Activated T-helper 1 cell treated with anti-CD3 and anti-CD28 coated beads, Interleukin-12 subunit alpha, Interleukin-12 subunit beta, Interleukin-2, Interleukin-4 antibody, amounts not matched to agents 30 ng/mL and 10 ng/mL and 1 ng/mL, durations not matched to agents 14 hours and 24 hours and 36 hours (primary cell): ENCODE results near the gene NRXN3. TPM values are rescaled to one million over a fixed set of nuclear protein-coding genes. Genes with fewer than 3 reads are reported as not detected.

ENCODE experiments used
- DNase-seq: peaks from one replicate; pipeline ENCODE4 v3.0.0; 2021; ENCODE audit warnings: low spot score
- H3K27ac Mint-ChIP-seq: one replicate; pipeline ENCODE4 v1.8.0; 2021; ENCODE audit warnings: mild to moderate bottlenecking, mixed read lengths
- H3K27me3 Mint-ChIP-seq: one replicate; pipeline ENCODE4 v1.8.0; 2022; ENCODE audit warnings: mild to moderate bottlenecking, moderate library complexity, mixed read lengths; ENCODE audit not compliant: insufficient read depth
- H3K36me3 Mint-ChIP-seq: one replicate; pipeline ENCODE4 v1.8.0; 2021; ENCODE audit warnings: low read depth, mixed read lengths
- H3K4me1 Mint-ChIP-seq: one replicate; pipeline ENCODE4 v1.8.0; 2021; ENCODE audit warnings: low read depth, mixed read lengths
- H3K4me3 Mint-ChIP-seq: one replicate; pipeline ENCODE4 v1.8.0; 2021; ENCODE audit warnings: mild to moderate bottlenecking, moderate library complexity, mixed read lengths
- H3K9me3 Mint-ChIP-seq: one replicate; pipeline ENCODE4 v1.8.0; 2021; ENCODE audit warnings: mixed read lengths
- intact Hi-C: fragments of 100-400 bp; cut with micrococcal nuclease; formaldehyde crosslinking; loops from one replicate; pipeline ENCODE4 v1.15.1; 2024
- total RNA-seq: library from RNA; stranded (reverse); gene quantifications from 2 replicates; pipeline ENCODE4 v1.2.3, GENCODE V29; 2022

Gene NRXN3
- total RNA-seq, 1 donor from 2014 or later = not detected

DNA sequence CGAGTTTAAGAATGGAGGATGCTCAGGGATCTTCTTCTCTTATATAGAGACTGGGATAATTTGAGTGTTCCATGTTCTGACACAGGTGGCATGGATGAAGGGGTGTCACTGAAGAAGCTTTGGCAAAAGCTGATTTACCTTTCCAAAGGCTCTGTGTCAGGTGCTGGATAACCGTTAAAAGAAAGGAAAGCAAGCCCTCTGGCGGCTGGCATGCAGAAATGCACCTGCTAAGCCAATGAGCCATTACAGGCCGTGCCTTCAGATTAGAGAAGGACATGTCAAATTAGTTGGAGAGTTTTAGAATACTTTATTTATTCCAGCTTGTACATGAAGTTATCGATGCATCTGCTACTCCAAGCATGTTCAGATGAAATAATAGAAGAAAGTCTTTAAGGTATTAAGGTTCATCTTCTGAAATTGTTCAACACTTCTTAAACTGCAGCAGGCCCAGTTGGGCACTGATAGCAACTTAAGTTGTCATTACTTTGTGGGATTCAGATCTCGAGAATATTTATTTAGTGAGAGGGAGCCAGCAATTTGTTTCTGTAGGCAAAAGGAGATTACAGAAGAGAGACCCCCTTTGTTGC lies 678.2 kb downstream of the NRXN3 start:
- Mint-ChIP-seq H3K27me3 (no peaks in the 10 kb centered on the region), H3K27ac (no peak overlapping the region), H3K36me3 (no peaks in the 10 kb centered on the region), H3K4me1 (no peaks in the 10 kb centered on the region), H3K4me3 (no peak overlapping the region), H3K9me3 (no peaks in the 10 kb centered on the region)
- no peak for DNase-seq
- intact Hi-C loops = no loop called here

DNA sequence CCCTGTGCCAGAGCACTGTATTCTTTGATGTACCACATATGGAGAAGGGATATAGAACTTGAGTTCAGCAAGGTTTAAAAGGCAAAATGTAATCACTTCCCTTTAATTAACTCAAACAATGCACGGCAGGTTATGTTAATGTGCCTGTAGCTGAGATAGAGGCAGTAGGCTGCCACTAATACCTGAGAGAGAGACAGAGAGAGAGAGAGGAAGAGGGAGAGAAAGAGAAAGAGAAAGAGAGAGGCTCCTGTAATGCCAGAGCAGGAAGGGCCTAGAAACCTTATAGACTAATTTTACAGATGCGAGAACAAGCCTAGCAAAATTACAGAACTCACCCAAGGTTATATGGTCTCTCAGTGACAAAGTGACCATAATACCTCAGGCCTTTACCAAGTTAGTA lies 679.8 kb downstream of the NRXN3 start:
- Mint-ChIP-seq H3K9me3 (no peaks in the 10 kb centered on the region), H3K27me3 (no peaks in the 10 kb centered on the region), H3K4me3 (no peak overlapping the region), H3K36me3 (no peaks in the 10 kb centered on the region), H3K27ac (no peak overlapping the region), H3K4me1 (no peaks in the 10 kb centered on the region)
- DNase-seq = no peak
- intact Hi-C loops = no loop called here

DNA sequence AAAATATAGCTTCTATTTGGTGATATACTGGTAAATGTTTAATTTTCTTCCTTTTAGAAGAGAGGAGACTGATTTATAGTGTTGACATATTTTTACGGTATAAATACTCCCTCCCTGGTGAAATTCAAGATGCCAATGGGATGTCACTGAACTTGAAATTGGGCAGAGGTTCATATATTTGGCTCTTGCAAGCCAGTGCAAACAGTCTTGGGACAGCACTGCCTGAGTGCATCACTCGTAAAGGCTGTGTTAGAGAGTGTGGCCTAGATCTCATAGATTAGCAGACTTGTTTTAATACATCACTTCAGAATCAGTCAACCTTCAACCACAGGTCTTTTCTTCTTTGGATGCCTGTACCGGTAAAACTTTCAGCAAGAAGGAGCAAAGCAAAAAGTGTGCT lies 681.0 kb downstream of the NRXN3 start:
- no peaks in the 10 kb centered on the region for H3K9me3 Mint-ChIP-seq
- no peak for DNase-seq
- H3K27ac Mint-ChIP-seq = no peak overlapping the region
- no peaks in the 10 kb centered on the region for H3K36me3 Mint-ChIP-seq
- H3K4me1 Mint-ChIP-seq = no peaks in the 10 kb centered on the region
- intact Hi-C loops = no loop called here
- H3K4me3 Mint-ChIP-seq = no peak overlapping the region
- H3K27me3 Mint-ChIP-seq = no peaks in the 10 kb centered on the region

DNA sequence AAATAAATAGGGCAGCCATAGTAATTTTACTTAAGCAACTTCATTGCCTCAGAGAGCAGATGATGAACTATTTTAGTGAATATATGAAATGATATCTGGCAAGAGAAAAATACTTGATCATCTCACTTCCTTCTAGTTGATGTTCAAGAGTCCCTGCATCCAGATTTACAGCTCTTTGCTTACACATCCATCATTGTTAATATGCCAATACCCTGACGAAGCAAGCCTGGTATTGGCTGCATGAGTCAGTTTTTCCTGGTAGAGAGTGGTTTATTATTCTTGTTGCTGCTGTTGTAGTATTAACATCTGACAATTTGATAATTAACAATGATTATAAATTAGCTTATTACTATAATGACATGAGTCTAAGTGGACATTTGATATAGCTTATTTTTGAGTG lies 681.9 kb downstream of the NRXN3 start:
- H3K4me1 Mint-ChIP-seq = no peaks in the 10 kb centered on the region
- no peaks in the 10 kb centered on the region for H3K27me3 Mint-ChIP-seq
- intact Hi-C loops = no loop called here
- H3K9me3 Mint-ChIP-seq = no peaks in the 10 kb centered on the region
- no peak overlapping the region for H3K27ac Mint-ChIP-seq
- DNase-seq = no peak
- no peak overlapping the region for H3K4me3 Mint-ChIP-seq
- H3K36me3 Mint-ChIP-seq = no peaks in the 10 kb centered on the region

DNA sequence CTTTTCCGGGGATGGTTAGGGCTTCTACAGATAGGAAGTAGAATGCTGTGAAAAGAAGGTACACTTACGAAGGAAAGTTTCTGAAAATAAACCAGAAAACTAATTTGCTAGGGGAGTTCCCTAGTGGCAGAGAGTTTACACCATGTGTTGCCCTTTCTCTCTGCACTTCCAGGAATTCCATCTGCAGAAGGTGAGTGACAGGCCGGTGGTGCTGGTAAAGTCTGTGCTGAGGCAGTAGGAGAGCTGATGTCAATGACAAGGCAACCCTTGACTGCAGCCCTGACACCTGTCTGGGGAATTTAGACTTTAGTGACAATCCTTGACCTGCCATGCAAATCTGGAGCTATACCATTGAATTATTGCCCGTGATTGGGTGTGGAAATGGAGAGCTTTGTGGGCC lies 687.8 kb downstream of the NRXN3 start:
- Mint-ChIP-seq H3K27ac (no peak overlapping the region), H3K4me3 (no peak overlapping the region), H3K36me3 (no peaks in the 10 kb centered on the region), H3K4me1 (no peaks in the 10 kb centered on the region), H3K9me3 (no peaks in the 10 kb centered on the region), H3K27me3 (no peaks in the 10 kb centered on the region)
- no peak for DNase-seq
- intact Hi-C loops = no loop called here

DNA sequence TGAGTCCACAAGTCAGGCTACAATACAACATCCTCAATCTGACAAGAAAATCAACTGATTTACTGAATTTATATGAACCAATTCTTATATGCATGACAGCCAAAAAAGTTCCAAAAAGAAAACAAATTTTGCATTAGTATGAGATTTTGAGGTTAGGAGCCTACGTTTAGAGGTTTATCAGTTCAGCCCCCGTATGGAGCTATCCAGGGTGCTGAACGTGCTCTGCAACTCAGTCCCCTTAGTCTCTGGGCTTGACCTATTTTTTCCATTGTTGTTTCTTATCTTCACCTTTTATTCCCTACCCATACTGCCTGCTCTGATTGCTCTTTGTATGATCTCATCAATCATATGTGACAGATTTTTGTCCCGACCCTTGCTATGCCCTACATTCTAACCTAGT lies 693.0 kb downstream of the NRXN3 start:
- DNase-seq = no peak
- H3K4me3 Mint-ChIP-seq = no peak overlapping the region
- no peaks in the 10 kb centered on the region for H3K9me3 Mint-ChIP-seq
- intact Hi-C loops = no loop called here
- H3K4me1 Mint-ChIP-seq = no peaks in the 10 kb centered on the region
- no peak overlapping the region for H3K27ac Mint-ChIP-seq
- no peaks in the 10 kb centered on the region for H3K27me3 Mint-ChIP-seq
- H3K36me3 Mint-ChIP-seq = no peaks in the 10 kb centered on the region

DNA sequence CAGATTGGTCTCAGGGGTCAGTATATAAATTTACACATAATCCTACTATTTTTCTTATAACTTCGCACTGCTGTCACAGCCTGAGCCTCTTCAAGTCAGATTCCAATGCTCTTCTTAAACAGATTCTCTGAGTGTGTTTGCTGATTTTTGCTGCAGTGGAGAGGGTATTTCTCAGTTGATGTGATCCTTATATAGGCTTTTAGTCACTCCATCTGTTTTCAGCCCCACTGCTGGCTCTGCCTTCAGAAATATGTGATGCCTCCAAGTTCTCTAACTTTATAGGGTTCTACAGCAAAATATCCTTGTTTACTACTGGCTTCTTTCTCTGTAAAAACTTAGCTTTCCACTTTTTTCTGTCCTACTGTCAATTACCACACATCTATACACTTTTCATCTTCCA lies 702.7 kb downstream of the NRXN3 start:
- no peaks in the 10 kb centered on the region for H3K36me3 Mint-ChIP-seq

DNA sequence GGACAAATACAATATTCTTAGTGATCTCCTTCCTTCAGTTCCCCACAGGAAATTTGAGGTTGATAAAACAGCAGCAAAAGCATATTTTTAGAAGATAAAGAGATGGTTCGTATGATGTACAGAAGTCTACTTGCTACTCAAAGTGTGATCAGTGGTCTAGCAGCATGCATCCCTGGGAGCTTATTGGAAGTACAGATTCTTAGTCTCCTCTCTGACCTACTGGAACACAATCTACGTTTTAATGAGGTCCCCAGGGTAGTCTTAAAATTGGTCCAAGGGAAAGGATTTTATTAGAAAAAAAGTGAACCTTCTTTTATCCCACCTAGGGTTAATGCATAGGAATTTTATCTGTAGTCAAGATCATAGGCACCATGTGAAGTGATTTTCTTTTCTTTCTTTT lies 703.4 kb downstream of the NRXN3 start:
- no peaks in the 10 kb centered on the region for H3K4me1 Mint-ChIP-seq
- DNase-seq = no peak
- H3K27ac Mint-ChIP-seq = no peak overlapping the region
- no peaks in the 10 kb centered on the region for H3K36me3 Mint-ChIP-seq
- H3K27me3 Mint-ChIP-seq = peaks cover 2% of the 10 kb centered on the region
- no peak overlapping the region for H3K4me3 Mint-ChIP-seq
- intact Hi-C loops = no loop called here
- H3K9me3 Mint-ChIP-seq = no peaks in the 10 kb centered on the region

More for the DNA sequence above, 702.7 kb downstream of the NRXN3 start:
- Mint-ChIP-seq H3K4me3 (no peak overlapping the region), H3K4me1 (no peaks in the 10 kb centered on the region), H3K27ac (no peak overlapping the region), H3K27me3 (peaks cover 2% of the 10 kb centered on the region), H3K9me3 (no peaks in the 10 kb centered on the region)
- intact Hi-C loops = no loop called here
- DNase-seq = no peak

DNA sequence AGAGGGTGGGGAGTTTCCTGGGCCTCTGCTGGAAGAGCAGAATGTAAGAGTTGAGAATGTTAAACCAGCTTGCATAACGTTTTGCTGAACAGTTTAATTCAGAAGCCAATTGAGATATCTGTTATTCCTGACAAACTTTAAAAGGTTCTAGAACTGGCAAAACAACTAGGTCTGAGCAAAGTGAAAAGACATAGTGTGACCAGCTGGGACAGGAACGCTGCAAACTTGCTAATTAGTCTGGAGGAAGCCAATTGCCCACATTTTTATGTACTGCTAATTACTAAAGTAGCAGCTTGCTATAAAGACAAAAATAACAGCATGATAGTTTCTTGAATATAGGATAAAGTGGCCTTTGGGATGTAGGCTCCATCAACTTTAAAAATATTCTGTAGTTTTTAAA lies 704.9 kb downstream of the NRXN3 start:
- intact Hi-C loops = no loop called here
- Mint-ChIP-seq H3K4me1 (no peaks in the 10 kb centered on the region), H3K36me3 (no peaks in the 10 kb centered on the region), H3K27ac (no peak overlapping the region), H3K9me3 (peaks cover 3% of the 10 kb centered on the region), H3K4me3 (no peak overlapping the region), H3K27me3 (peaks cover 2% of the 10 kb centered on the region)
- no peak for DNase-seq

DNA sequence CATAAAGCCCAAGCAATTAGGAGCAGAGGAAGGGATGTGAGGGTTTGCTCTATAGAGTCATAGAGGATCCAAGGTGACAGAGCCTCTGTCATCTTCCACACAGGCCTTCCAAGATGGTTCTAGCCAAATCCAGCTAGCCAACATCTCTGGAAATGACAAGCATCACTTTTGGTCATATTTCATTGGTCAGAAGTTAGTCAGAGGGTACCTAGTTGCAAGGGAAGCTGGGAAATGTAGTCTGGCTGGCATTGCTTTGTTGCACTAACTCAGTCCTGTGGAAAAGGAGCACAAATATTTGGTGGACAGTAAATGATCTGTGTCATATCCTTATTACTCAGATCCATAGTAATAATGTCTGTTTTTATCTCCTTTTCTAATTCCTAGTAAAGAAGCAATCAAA lies 715.7 kb downstream of the NRXN3 start:
- Mint-ChIP-seq H3K4me1 (no peaks in the 10 kb centered on the region), H3K36me3 (no peaks in the 10 kb centered on the region), H3K4me3 (no peak overlapping the region), H3K27ac (no peak overlapping the region), H3K9me3 (no peaks in the 10 kb centered on the region), H3K27me3 (no peaks in the 10 kb centered on the region)
- intact Hi-C loops = no loop called here
- DNase-seq = no peak

DNA sequence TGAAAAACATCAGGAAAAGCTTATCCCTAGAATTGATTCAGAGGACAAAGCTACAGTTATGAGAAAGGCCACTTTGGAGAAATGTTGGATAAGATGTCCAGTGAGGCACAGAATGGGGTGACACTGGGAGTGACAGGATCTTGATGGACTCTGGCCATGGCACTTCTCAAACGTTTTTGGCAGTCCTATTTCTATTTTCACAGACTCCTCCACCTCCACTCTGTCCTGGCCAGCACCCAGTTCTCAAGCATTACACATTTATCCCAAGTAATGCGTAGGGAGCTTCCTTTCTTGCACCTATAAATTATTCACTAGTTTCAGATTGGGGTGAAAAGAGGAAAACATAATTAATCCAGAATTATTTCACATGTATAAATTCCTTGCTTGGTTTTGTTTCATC lies 727.3 kb downstream of the NRXN3 start:
- no peaks in the 10 kb centered on the region for H3K4me1 Mint-ChIP-seq
- no peaks in the 10 kb centered on the region for H3K9me3 Mint-ChIP-seq
- intact Hi-C loops = no loop called here
- DNase-seq = no peak
- no peaks in the 10 kb centered on the region for H3K27me3 Mint-ChIP-seq
- no peaks in the 10 kb centered on the region for H3K36me3 Mint-ChIP-seq
- H3K27ac Mint-ChIP-seq = no peak overlapping the region
- H3K4me3 Mint-ChIP-seq = no peak overlapping the region

DNA sequence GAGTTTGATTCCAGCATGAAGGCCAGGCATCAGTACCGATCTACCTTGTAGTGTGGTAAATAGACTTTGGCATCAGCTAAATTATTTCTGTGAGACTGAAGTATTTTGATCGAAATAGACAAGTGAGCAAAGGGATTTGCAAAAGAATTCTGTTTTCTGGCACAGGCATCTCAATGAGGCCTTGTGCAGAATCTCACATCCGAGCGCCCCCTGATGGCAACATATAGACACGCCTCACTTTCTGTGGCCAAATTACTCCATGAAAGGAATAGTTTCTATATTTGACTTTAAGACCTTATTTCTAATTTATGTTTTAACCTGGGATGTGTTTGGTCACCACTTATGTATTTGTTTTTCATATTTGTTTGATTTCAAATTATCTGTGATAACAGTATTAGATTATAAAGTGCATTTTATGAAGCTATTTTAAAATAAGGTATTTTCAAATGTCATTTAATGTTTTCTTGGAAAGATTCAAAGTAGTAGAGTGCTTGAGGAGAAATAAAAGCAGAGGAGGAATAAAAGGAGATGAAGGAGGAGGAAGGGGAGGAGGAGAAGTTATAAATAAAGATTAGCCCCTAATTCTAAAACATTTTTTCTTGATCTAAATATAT lies 731.9 kb downstream of the NRXN3 start:
- intact Hi-C loops = no loop called here
- H3K4me3 Mint-ChIP-seq = no peak overlapping the region
- H3K9me3 Mint-ChIP-seq = no peaks in the 10 kb centered on the region
- no peak overlapping the region for H3K27ac Mint-ChIP-seq
- H3K27me3 Mint-ChIP-seq = no peaks in the 10 kb centered on the region
- no peaks in the 10 kb centered on the region for H3K36me3 Mint-ChIP-seq
- H3K4me1 Mint-ChIP-seq = no peaks in the 10 kb centered on the region
- no peak for DNase-seq

DNA sequence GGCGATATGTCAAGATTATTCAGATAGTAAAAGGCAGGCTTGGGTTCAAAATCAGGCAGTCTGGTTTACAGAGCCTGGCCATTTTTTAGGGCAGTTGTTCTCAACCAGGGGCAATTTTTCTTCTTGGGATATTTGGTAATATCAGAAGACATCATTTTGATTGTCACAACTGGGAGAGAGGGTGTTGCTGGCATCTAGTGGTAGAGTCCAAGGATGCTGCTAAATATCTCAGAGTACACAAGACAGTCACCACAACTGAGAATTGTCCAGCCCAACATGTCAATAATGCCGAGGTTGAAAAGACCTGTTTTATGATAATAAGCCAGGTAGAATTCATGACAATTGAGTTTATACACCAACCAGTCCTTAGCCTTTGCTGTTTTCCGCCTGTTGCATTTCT lies 733.9 kb downstream of the NRXN3 start:
- Mint-ChIP-seq H3K27me3 (no peaks in the 10 kb centered on the region), H3K36me3 (no peaks in the 10 kb centered on the region), H3K27ac (no peak overlapping the region), H3K4me1 (no peaks in the 10 kb centered on the region), H3K4me3 (no peak overlapping the region), H3K9me3 (no peaks in the 10 kb centered on the region)
- no peak for DNase-seq
- intact Hi-C loops = no loop called here

DNA sequence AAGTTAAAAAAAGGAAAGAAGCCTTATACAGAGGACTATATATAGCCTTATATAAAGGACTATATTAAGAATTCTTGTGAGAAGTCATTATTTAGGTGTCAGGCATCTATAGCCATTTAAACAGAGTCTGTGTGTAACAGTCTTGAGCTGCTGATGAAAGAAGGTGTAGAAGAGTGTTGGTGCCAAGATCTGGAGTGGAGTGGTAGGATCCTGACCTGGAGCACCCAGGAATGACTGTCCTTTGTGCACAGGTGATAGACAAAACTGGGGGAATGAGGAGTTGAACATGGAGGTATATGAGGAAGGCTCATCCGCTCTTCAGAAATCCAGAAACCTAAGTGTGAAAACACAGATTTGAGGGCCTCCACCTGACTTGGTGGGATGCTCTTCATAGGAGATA lies 747.3 kb downstream of the NRXN3 start:
- no peaks in the 10 kb centered on the region for H3K9me3 Mint-ChIP-seq
- H3K4me1 Mint-ChIP-seq = no peaks in the 10 kb centered on the region
- no peak overlapping the region for H3K27ac Mint-ChIP-seq
- no peak for DNase-seq
- intact Hi-C loops = no loop called here
- H3K36me3 Mint-ChIP-seq = no peaks in the 10 kb centered on the region
- no peak overlapping the region for H3K4me3 Mint-ChIP-seq
- no peaks in the 10 kb centered on the region for H3K27me3 Mint-ChIP-seq
